ENCODE data around the gene RNU1-2. TPM values are rescaled to one million over a fixed set of nuclear protein-coding genes. Genes with fewer than 3 reads are reported as not detected.
"Not testable (repeated sequence)": the region's sequence is repeated elsewhere in the genome, so short reads cannot be mapped to it uniquely, and the experiment has no call there.

RNU1-2 gene
- 6,211 TPM for polyA plus RNA-seq (2013, experiment 1 of 2)
- 13,330 TPM for polyA plus RNA-seq (2013, experiment 2 of 2)

DNA sequence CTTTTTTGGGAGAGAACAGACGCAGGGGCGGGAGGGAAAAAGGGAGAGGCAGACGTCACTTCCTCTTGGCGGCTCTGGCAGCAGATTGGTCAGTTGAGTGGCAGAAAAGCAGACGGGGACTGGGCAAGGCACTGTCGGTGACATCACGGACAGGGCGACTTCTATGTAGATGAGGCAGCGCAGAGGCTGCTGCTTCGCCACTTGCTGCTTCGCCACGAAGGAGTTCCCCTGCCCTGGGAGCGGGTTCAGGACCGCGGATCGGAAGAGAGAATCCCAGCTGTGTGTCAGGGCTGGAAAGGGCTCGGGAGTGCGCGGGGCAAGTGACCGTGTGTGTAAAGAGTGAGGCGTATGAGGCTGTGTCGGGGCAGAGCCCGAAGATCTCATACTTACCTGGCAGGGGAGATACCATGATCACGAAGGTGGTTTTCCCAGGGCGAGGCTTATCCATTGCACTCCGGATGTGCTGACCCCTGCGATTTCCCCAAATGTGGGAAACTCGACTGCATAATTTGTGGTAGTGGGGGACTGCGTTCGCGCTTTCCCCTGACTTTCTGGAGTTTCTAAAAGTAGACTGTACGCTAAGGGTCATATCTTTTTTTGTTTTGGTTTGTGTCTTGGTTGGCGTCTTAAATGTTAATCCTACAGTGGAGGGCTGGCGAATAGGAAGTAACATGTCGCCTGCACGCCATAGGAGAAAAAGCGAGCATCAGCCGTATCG lies at the start of gene RNU1-2:
RNU1-2 (plus strand) TSS at position 383 of the 718 bp plus-strand sequence.
- 0% methylated on average over 2 of the region's 39 CpGs for WGBS, 2 experiments (ENCODE audit: insufficient coverage in 2 of 2)
- Histone ChIP-seq H3K4me3 (ENCODE audit: extremely low read depth, insufficient read depth, low read length, poor library complexity, severe bottlenecking) (peak within 1 kb of the TSS; percentile 19), H3K27ac (ENCODE audit: low read depth, low read length, severe bottlenecking) (peak within 1 kb of the TSS; percentile 98)
- H3K9me3 ChIP-seq (ENCODE audit: control insufficient read depth, low read length); H3K4me1 ChIP-seq (ENCODE audit: control insufficient read depth, insufficient read depth, low read length, poor library complexity, severe bottlenecking); H3K36me3 ChIP-seq (ENCODE audit: control insufficient read depth, insufficient read depth, low read length): not testable (repeated sequence)

DNA sequence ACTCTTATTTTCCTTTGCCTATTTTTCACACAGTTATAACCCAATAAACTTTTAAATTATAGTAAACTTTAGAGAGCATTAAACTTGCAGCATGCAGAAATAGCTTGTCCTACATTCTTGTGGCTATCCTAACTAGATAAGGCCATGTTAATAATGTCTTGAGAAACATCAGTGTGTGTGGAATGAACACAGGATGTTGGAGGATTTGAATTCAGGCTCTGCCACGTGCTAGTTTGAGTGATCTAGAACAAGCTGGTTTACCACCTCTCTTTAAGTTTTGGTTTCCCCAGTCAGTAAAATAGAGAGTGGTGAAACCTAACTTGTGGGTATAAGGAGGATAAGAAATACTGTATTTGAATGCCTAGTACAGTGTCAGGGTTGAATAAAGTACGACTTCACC lies 39.6 kb upstream of the RNU1-2 start:
- WGBS, 2 experiments (ENCODE audit: insufficient coverage in 2 of 2) = no CpG with 5 or more reads among the region's 2 CpGs
- not testable (repeated sequence) for H3K4me1 ChIP-seq (ENCODE audit: control insufficient read depth, insufficient read depth, low read length, poor library complexity, severe bottlenecking); H3K36me3 ChIP-seq (ENCODE audit: control insufficient read depth, insufficient read depth, low read length); H3K9me3 ChIP-seq (ENCODE audit: control insufficient read depth, low read length); H3K4me3 ChIP-seq (ENCODE audit: extremely low read depth, insufficient read depth, low read length, poor library complexity, severe bottlenecking); H3K27ac ChIP-seq (ENCODE audit: low read depth, low read length, severe bottlenecking)

GRCh38 chr1:16859167-16860041 lies 36.4 kb upstream of the RNU1-2 start:
- not testable (repeated sequence) for H3K36me3 ChIP-seq (ENCODE audit: control insufficient read depth, insufficient read depth, low read length); H3K27ac ChIP-seq (ENCODE audit: low read depth, low read length, severe bottlenecking); H3K9me3 ChIP-seq (ENCODE audit: control insufficient read depth, low read length); H3K4me1 ChIP-seq (ENCODE audit: control insufficient read depth, insufficient read depth, low read length, poor library complexity, severe bottlenecking); H3K4me3 ChIP-seq (ENCODE audit: extremely low read depth, insufficient read depth, low read length, poor library complexity, severe bottlenecking)
- 38% methylated on average over 1 of the region's 46 CpGs; no CpG with 5 or more reads in 1 of the 2 experiments for WGBS, 2 experiments (ENCODE audit: insufficient coverage in 2 of 2)

GRCh38 chr1:16860048-16860447 lies 35.7 kb upstream of the RNU1-2 start:
- 73 to 80% methylated on average over 2 to 3 of the region's 9 CpGs for WGBS, 2 experiments (ENCODE audit: insufficient coverage in 2 of 2)
- H3K9me3 ChIP-seq (ENCODE audit: control insufficient read depth, low read length); H3K36me3 ChIP-seq (ENCODE audit: control insufficient read depth, insufficient read depth, low read length); H3K4me1 ChIP-seq (ENCODE audit: control insufficient read depth, insufficient read depth, low read length, poor library complexity, severe bottlenecking); H3K4me3 ChIP-seq (ENCODE audit: extremely low read depth, insufficient read depth, low read length, poor library complexity, severe bottlenecking); H3K27ac ChIP-seq (ENCODE audit: low read depth, low read length, severe bottlenecking): not testable (repeated sequence)

DNA sequence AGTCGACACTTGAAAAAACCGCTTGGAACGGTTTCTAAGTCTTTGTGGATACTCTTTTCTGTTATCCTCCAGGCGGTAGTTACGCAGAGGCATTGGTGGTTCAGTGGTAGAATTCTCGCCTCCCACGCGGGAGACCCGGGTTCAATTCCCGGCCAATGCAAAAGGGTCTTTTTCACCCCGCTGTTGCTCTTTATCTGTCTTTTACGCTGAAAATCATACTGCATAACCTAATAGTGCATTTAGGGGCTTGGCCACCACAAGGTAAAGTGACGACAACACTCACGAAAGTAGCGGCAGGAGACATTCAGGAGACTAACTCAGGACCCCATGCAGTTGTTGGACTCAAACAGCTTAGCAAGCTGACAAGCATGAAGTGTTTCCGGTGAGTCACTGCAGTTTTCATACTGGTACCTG lies 33.9 kb upstream of the RNU1-2 start:
- not testable (repeated sequence) for H3K4me1 ChIP-seq (ENCODE audit: control insufficient read depth, insufficient read depth, low read length, poor library complexity, severe bottlenecking); H3K4me3 ChIP-seq (ENCODE audit: extremely low read depth, insufficient read depth, low read length, poor library complexity, severe bottlenecking); H3K9me3 ChIP-seq (ENCODE audit: control insufficient read depth, low read length); H3K36me3 ChIP-seq (ENCODE audit: control insufficient read depth, insufficient read depth, low read length); H3K27ac ChIP-seq (ENCODE audit: low read depth, low read length, severe bottlenecking)
- 34% methylated on average over 5 of the region's 16 CpGs; no CpG with 5 or more reads in 1 of the 2 experiments for WGBS, 2 experiments (ENCODE audit: insufficient coverage in 2 of 2)

- 95 to 97% methylated on average over 8 to 21 of the region's 25 CpGs for WGBS, 2 experiments (ENCODE audit: insufficient coverage in 2 of 2)
- not testable (repeated sequence) for H3K4me3 ChIP-seq (ENCODE audit: extremely low read depth, insufficient read depth, low read length, poor library complexity, severe bottlenecking); H3K4me1 ChIP-seq (ENCODE audit: control insufficient read depth, insufficient read depth, low read length, poor library complexity, severe bottlenecking)
Measured at GRCh38 chr1:16862415-16862814, 33.4 kb upstream of the RNU1-2 start.

GRCh38 chr1:16863024-16863423 lies 32.8 kb upstream of the RNU1-2 start:
- not testable (repeated sequence) for H3K4me3 ChIP-seq (ENCODE audit: extremely low read depth, insufficient read depth, low read length, poor library complexity, severe bottlenecking); H3K36me3 ChIP-seq (ENCODE audit: control insufficient read depth, insufficient read depth, low read length); H3K9me3 ChIP-seq (ENCODE audit: control insufficient read depth, low read length); H3K4me1 ChIP-seq (ENCODE audit: control insufficient read depth, insufficient read depth, low read length, poor library complexity, severe bottlenecking); H3K27ac ChIP-seq (ENCODE audit: low read depth, low read length, severe bottlenecking)
- 88 to 97% methylated on average over 1 to 5 of the region's 11 CpGs for WGBS, 2 experiments (ENCODE audit: insufficient coverage in 2 of 2)

More at GRCh38 chr1:16862415-16862814, 33.4 kb upstream of the RNU1-2 start:
- H3K36me3 ChIP-seq (ENCODE audit: control insufficient read depth, insufficient read depth, low read length); H3K27ac ChIP-seq (ENCODE audit: low read depth, low read length, severe bottlenecking); H3K9me3 ChIP-seq (ENCODE audit: control insufficient read depth, low read length): not testable (repeated sequence)

DNA sequence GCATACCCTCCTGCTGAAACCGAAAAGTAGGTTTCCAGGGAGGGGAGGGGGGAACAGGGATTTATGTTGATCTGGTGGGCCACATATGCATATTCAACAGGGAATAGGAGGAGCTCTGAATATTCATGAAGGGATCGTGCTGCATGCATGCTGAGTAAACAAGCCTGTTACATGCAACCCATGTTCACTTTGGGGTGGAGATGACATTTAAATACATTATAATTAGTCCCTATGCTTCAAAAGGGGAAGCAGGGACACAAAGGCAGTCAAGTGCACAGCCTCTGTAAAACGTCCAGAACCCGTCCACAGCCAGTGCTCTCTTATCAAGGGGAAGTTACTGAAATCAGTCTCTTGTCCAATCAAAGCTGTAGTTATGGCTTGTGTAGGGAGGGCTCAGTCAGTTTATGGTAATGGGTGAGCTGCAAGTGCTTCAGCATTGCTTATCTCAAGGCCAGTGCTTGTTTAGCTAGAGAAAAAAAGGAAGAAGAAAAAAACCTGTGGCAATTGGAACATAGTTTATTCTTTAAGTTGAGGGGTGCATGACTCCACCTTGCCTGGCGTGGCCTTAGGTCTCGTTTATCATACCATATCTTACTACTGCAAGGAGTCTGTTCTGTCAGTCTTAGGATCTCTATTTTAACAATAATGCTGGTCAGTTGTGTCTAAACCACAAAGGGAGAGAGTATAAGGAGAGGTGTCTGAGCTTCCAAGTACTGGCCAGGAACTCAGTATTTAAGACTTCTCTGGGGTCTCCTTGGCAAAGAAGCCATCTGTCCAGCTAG lies 28.7 kb upstream of the RNU1-2 start:
- not testable (repeated sequence) for H3K9me3 ChIP-seq (ENCODE audit: control insufficient read depth, low read length); H3K4me1 ChIP-seq (ENCODE audit: control insufficient read depth, insufficient read depth, low read length, poor library complexity, severe bottlenecking); H3K27ac ChIP-seq (ENCODE audit: low read depth, low read length, severe bottlenecking); H3K4me3 ChIP-seq (ENCODE audit: extremely low read depth, insufficient read depth, low read length, poor library complexity, severe bottlenecking); H3K36me3 ChIP-seq (ENCODE audit: control insufficient read depth, insufficient read depth, low read length)
- no CpG with 5 or more reads among the region's 6 CpGs for WGBS, 2 experiments (ENCODE audit: insufficient coverage in 2 of 2)

- not testable (repeated sequence) for H3K9me3 ChIP-seq (ENCODE audit: control insufficient read depth, low read length); H3K4me1 ChIP-seq (ENCODE audit: control insufficient read depth, insufficient read depth, low read length, poor library complexity, severe bottlenecking); H3K36me3 ChIP-seq (ENCODE audit: control insufficient read depth, insufficient read depth, low read length); H3K27ac ChIP-seq (ENCODE audit: low read depth, low read length, severe bottlenecking); H3K4me3 ChIP-seq (ENCODE audit: extremely low read depth, insufficient read depth, low read length, poor library complexity, severe bottlenecking)
- WGBS, 2 experiments (ENCODE audit: insufficient coverage in 2 of 2) = 83% methylated on average over 1 of the region's 6 CpGs; no CpG with 5 or more reads in 1 of the 2 experiments
Measured at GRCh38 chr1:16868787-16869186, 27.0 kb upstream of the RNU1-2 start.

DNA sequence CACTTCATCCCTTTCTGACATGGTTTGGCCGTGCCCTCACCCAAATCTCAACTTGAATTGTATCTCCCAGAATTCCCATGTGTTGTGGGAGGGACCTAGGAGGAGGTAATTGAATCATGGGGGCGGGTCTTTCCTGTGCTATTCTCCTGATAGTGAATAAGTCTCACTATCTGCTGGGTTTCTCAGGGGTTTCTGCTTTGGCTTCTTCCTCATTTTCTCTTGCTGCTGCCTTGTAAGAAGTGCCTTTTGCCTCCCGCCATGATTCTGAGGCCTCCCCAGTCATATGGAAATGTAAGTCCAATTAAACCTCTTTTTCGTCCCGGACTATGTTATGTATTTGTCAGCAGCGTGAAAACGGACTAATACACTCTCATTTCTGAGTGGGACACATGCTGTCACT lies 25.8 kb upstream of the RNU1-2 start:
- not testable (repeated sequence) for H3K4me1 ChIP-seq (ENCODE audit: control insufficient read depth, insufficient read depth, low read length, poor library complexity, severe bottlenecking); H3K36me3 ChIP-seq (ENCODE audit: control insufficient read depth, insufficient read depth, low read length); H3K9me3 ChIP-seq (ENCODE audit: control insufficient read depth, low read length); H3K4me3 ChIP-seq (ENCODE audit: extremely low read depth, insufficient read depth, low read length, poor library complexity, severe bottlenecking); H3K27ac ChIP-seq (ENCODE audit: low read depth, low read length, severe bottlenecking)
- WGBS, 2 experiments (ENCODE audit: insufficient coverage in 2 of 2) = 63 to 81% methylated on average over 3 of the region's 7 CpGs
